Raji (cell line): ENCODE measurements around the gene BCCIP.

Source experiments
- POLR2A ChIP-seq: IDR thresholded peaks from 2 replicates; pipeline ENCODE4 v1.6.1; 2011; ENCODE audit warnings: low read depth, low read length, control low read depth; ENCODE audit not compliant: insufficient read depth

The BCCIP gene

DNA sequence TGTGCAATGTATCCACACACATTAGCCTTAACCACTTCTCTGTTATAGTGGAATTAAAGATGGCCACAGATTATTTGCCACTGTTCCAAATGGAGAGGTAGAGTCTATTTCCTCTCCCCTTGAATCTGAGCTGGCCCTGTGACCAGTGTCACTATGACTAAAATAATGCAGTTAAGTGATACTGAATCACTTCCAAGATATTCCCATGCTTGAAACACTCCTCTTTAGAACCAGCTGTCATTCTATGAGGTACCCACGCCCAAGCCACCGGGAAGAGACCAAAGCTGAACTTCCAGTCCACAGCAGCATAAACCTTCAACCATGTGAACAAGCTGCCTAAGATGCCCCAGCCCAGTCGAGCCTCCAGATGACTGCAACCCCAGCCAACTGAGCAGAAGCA, 59.9 kb downstream of the BCCIP start:
- TF ChIP-seq POLR2A, result no peak
